ENCODE data around the gene MIGA2.
"Not testable (repeated sequence)": the region's sequence is repeated elsewhere in the genome, so short reads cannot be mapped to it uniquely, and the experiment has no call there.

Gene MIGA2

GRCh38 chr9:129011761-129012181 lies 24.7 kb upstream of the MIGA2 start:
- DNase-seq (ENCODE audit: low read depth in 2 of 2), result no peak

DNA sequence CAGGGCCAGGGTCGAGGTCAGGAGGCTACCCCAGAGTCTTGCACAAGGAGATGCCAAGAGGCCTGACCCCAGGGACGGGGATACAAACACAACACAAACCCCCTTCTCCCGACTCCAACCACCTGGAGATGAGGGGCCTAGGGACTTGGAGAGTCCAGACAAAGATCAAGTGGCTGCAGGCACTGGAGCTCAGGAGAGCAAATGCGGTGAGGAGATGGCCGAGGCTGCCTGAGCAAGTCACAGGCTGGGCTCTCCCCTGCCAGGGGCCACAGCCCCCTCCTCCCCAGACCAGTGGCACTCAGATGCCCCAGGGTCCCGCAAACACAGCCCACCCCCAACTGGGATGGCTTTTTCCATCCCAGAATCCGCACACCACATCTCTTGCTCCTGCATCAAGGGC lies 24.1 kb upstream of the MIGA2 start:
- DNase-seq (ENCODE audit: low read depth in 2 of 2), result no peak

GRCh38 chr9:129012893-129013448 lies 23.5 kb upstream of the MIGA2 start:
- no peak for DNase-seq (ENCODE audit: low read depth in 2 of 2)

DNA sequence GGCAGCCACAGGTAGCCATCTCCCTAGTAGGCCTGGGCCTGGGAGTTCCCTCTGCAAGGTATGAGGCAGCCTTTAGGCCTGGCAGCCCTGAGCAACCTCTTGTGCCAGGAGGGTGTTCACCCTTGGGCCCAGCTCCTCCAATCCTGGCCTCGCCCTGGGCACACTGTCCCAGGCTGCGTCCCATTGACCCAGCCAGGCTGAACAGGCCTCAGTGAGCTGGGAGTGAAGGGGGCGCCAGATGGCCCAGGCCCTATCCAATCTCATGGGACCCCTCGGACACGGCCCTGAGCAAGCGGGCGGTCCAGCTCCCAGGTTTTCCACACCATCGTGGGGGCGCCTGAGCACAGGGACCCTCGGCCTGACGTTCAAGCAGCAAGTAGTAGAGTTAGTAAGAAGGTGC lies 22.8 kb upstream of the MIGA2 start:
- DNase-seq (ENCODE audit: low read depth in 2 of 2), result no peak

DNA sequence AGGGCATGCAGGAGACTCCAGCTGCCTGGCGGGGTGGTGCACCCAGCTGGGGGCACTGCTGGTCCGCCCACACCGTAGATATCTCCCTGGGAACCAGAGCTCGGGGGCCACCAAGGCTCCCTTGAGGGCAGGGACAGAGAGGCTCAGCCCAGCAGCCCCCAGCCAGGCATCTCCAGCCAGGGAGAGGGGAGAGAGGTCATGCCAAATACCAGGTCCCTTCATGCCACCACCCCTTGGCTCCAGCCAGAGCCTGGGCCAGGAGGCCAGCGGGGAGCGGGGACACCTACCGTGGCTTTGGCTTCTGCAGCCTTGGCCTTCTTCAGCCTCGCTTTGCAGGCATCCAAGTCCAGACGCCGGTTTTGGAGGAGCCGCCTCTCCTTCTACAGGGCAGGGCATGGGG lies 22.3 kb upstream of the MIGA2 start:
- DNase-seq (ENCODE audit: low read depth in 2 of 2), result no peak

GRCh38 chr9:129014608-129015007 lies 21.8 kb upstream of the MIGA2 start:
- DNase-seq (ENCODE audit: low read depth in 2 of 2), result no peak

GRCh38 chr9:129021091-129021490 lies 15.3 kb upstream of the MIGA2 start:
- no peak for DNase-seq (ENCODE audit: low read depth in 2 of 2)

DNA sequence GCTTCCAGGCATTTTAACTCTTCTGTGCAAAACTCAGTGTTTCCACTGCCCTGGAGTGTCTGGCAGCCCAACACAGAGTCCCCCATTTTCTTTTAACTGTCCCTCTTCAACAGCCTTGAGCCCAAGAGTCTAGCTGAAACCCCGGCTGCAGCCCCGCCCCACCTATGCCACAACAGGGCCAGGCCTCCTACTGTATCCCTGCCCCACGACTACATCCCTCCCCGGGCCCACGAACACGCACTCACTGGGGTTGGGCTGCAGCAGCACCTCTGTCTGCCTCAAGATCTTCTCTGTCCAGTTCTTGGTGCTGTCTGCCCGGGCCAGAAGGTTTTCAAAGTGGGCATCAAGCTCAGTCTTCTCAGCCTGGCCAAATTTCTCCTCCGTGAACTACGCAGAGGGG lies 14.4 kb upstream of the MIGA2 start:
- no peak for DNase-seq (ENCODE audit: low read depth in 2 of 2)

DNA sequence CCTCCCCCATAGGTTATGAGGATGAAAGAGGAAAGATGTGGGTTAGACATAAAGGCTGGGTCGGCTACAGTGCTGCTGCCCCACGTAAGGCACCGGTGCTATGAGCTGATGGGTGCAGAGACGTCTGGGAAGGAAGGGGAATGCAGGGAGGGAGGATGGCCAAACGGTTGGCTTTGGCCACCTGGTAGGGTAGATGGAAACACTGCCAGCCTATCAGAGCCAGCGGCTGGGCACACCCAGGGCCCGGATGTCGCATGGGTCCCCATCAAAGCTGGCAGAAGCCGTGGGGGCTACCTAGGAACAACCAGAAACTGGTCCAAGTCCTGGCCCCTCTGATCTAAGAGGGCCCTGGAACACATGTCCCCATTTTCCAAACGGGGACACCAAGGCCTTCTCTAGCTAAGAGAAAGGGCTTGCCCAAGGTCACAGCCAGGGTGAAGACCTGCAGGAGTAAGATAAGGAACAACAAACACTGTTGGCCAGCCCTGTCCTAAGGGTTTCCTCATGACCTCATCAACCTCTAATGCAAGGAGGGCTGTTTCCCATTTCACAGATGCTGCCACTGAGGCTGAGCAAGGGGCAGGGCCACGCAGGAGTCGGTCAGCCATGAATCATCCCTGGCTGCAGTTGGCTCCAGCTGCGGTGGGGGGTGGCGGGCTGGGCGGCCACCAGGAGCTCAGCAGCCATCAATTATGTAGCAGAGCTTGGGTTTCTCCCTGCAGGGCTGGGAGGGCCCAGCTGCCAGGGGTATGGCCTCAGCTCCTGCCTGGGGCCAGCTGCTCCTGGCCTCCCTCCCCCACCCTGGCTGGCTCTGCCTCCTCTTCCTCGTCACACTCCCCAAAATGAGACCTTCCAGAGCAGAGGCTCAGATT lies 13.2 kb upstream of the MIGA2 start:
- DNase-seq (ENCODE audit: low read depth in 2 of 2), result no peak

DNA sequence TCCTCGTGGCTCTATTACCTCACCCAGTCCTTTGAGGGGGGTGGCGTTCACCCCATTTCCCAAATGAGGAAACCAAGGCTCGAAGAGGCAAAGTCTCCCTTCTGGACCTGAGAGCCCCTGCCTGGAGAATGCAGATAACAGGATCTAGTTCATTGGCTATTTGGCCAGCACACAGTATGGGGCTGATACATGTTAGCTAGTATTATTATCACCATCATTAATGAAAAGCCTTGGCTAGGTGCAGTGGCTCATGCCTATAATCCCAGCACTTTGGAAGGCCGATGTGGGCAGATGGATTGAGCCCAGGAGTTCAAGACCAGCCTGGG lies 12.6 kb upstream of the MIGA2 start:
- no peak for DNase-seq (ENCODE audit: low read depth in 2 of 2)

GRCh38 chr9:129026442-129027223 lies 9.8 kb upstream of the MIGA2 start:
- no peak for DNase-seq (ENCODE audit: low read depth in 2 of 2)

- no peak for DNase-seq (ENCODE audit: low read depth in 2 of 2)
Measured at GRCh38 chr9:129027224-129027684, 9.2 kb upstream of the MIGA2 start.

- DNase-seq (ENCODE audit: low read depth in 2 of 2), result peak in 1 of 2 donors; percentile 39
Measured at GRCh38 chr9:129027685-129028191, 8.7 kb upstream of the MIGA2 start.

GRCh38 chr9:129028192-129028966 lies 8.0 kb upstream of the MIGA2 start, which contains the start of gene SH3GLB2:
Gene SH3GLB2, minus strand, starts transcription at chr9:129028331. Its CDS starts 177 bp downstream, at chr9:129028154.
- peak; percentile 95 to 96 for DNase-seq (ENCODE audit: low read depth in 2 of 2)

GRCh38 chr9:129030191-129030590 lies 6.2 kb upstream of the MIGA2 start:
- no peak for DNase-seq (ENCODE audit: low read depth in 2 of 2)

- no peak for DNase-seq (ENCODE audit: low read depth in 2 of 2)
Measured at GRCh38 chr9:129031514-129031913, 4.9 kb upstream of the MIGA2 start.

DNA sequence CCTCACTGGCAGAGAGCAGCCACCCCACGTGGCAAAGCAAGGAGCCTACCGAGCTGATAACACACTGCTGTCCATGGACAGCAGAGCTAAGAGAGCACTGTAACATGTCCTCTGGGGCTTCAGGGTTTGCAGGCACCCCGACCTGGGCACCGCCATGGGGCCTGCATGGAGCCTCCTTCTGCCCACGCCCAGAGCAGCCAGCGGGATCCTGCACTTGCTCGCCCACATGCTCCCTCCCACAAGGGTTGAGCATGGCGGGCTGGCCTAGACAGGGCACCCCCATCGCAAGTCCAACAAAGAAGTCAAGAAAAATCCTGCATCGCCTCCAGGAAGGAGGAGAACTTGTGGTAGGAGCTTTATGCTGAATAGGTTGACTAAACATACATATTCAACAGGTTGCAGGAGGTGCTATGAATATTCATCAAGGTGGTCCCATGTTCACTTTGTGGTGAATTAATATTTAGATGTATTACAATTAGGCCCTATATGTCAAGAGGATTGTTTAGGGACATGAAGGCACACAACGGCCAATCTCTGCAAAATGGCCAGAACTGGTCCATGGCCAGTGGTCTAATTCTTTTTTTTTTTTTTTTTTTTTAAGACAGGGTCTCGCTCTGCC lies 3.8 kb upstream of the MIGA2 start:
- no peak for DNase-seq (ENCODE audit: low read depth in 2 of 2)

GRCh38 chr9:129033216-129033615 lies 3.2 kb upstream of the MIGA2 start:
- no peak for DNase-seq (ENCODE audit: low read depth in 2 of 2)

GRCh38 chr9:129035838-129036237 lies 588 bp upstream of the MIGA2 start:
- DNase-seq (ENCODE audit: low read depth in 2 of 2), result not testable (repeated sequence)

GRCh38 chr9:129036923-129037766 lies 719 bp downstream of the MIGA2 start:
- DNase-seq (ENCODE audit: low read depth in 2 of 2), result no peak

Measured in activated CD4-positive, alpha-beta T cell treated with anti-CD3 and anti-CD28 coated beads for 24 hours (primary cell).